Cardiac fibroblast (primary cell): ENCODE measurements around the gene MXRA7.

ENCODE experiments used
- DNase-seq, 2 donors: peaks; one replicate each; pipeline versions ENCODE4 v3.0.0 to v3.0.0-alpha.2; 2010; ENCODE audit warnings: low read depth in 2 of 2
- H3K4me3 ChIP-seq, 2 donors: replicated peaks in 1 of 2; 1 replicate in 1 of 2; 2 replicates in 1 of 2; pipeline ENCODE4 v1.5.1; 2011; ENCODE audit warnings: low read depth in 2 of 2, low read length in 2 of 2, mild to moderate bottlenecking in 2 of 2, moderate library complexity in 1 of 2
- CTCF ChIP-seq: IDR thresholded peaks from one replicate; pipeline ENCODE4 v1.5.1; 2011; ENCODE audit warnings: low read depth, mild to moderate bottlenecking, low read length, inconsistent platforms

The MXRA7 gene

GRCh38 chr17:76684756-76685155 is 26.0 kb downstream of the MXRA7 start:
- DNase-seq: no peak
- TF ChIP-seq CTCF: no peak

GRCh38 chr17:76683921-76684745 is 26.6 kb downstream of the MXRA7 start:
- H3K4me3 ChIP-seq: no peak overlapping the region
- DNase-seq: no peak
- no peak for TF ChIP-seq CTCF

More at GRCh38 chr17:76684756-76685155, 26.0 kb downstream of the MXRA7 start:
- H3K4me3 ChIP-seq: no peak overlapping the region

- TF ChIP-seq CTCF: peak; percentile 11
- no peak overlapping the region for H3K4me3 ChIP-seq
- DNase-seq: no peak
Observed at GRCh38 chr17:76683011-76683755, 27.6 kb downstream of the MXRA7 start.

GRCh38 chr17:76682296-76682695 is 28.5 kb downstream of the MXRA7 start:
- no peak overlapping the region for H3K4me3 ChIP-seq
- TF ChIP-seq CTCF: no peak
- DNase-seq: peak; percentile 58 to 90

GRCh38 chr17:76681222-76682137 is 29.3 kb downstream of the MXRA7 start:
- TF ChIP-seq CTCF: peak; percentile 83
- no peak overlapping the region for H3K4me3 ChIP-seq
- peak; percentile 75 to 86 for DNase-seq

GRCh38 chr17:76679239-76679638 is 31.5 kb downstream of the MXRA7 start:
- no peak for TF ChIP-seq CTCF
- no peak overlapping the region for H3K4me3 ChIP-seq
- DNase-seq: no peak
